Body of pancreas (tissue), 4 donors: ENCODE measurements around the gene DEDD. TPM values are rescaled to one million over a fixed set of nuclear protein-coding genes. Genes with fewer than 3 reads are reported as not detected.

Experiments
- ATAC-seq: fragments of 150-250 bp; one replicate; pipeline ENCODE4 v1.9.1; 2016
- DNase-seq, 4 donors: peaks; one replicate each; pipeline ENCODE4 v3.0.0-alpha.2; 2019
- H3K27ac ChIP-seq, 4 donors: fragments of 200-600 bp; sonication (generic); 1 replicate in 3 of 4; 2 replicates in 1 of 4; pipeline versions ENCODE4 v1.5.1 to v1.6.1; 2016 to 2019; ENCODE audit warnings: mild to moderate bottlenecking in 1 of 4, mixed read lengths in 1 of 4, moderate library complexity in 1 of 4
- H3K27me3 ChIP-seq, 2 donors: fragments of 200-600 bp; sonication (generic); one replicate each; pipeline ENCODE4 v1.6.0; 2016; ENCODE audit warnings: mild to moderate bottlenecking in 1 of 2
- H3K36me3 ChIP-seq, 2 donors: fragments of 200-600 bp; sonication (generic); replicated peaks in 1 of 2; 2 replicates each; pipeline ENCODE4 v1.5.1; 2016; ENCODE audit warnings: low read depth in 2 of 2; ENCODE audit not compliant: insufficient read depth in 1 of 2
- H3K4me1 ChIP-seq: fragments of 200-600 bp; sonication (generic); one replicate; pipeline ENCODE4 v1.6.0; 2016
- H3K4me3 ChIP-seq, 2 donors: fragments of 200-600 bp; sonication (generic); 1 replicate in 1 of 2; 2 replicates in 1 of 2; pipeline ENCODE4 v1.5.1; 2016 to 2019
- H3K9me3 ChIP-seq, 3 donors: fragments of 200-600 bp; sonication (generic); 1 replicate in 2 of 3; 2 replicates in 1 of 3; pipeline ENCODE4 v1.5.1; 2016
- POLR2A ChIP-seq, 3 donors: fragments of 450-650 bp; IDR thresholded peaks; one replicate each; pipeline ENCODE4 v1.6.1; 2016; ENCODE audit warnings: antibody characterized with exemption in 3 of 3, mild to moderate bottlenecking in 2 of 3
- WGBS, 2 donors: methylation state at CpG; one replicate each; pipeline ENCODE4 v1.1.5; 2017; 5-methylcytosine and 5-hydroxymethylcytosine counted together
- intact Hi-C: fragments of 100-400 bp; cut with DNase I; formaldehyde crosslinking; loops from one replicate; pipeline ENCODE4 v1.15.1; 2023
- total RNA-seq, 2 donors: library from RNA; depleted of rRNA; stranded (reverse); fragments of >200 nt; gene quantifications; one replicate each; pipeline ENCODE4 v1.1.0, GENCODE V29; 2016
- TF ChIP-seq, protein P1 (sequence below), 7 experiments: fragments of 450-650 bp in 4 of 7; fragments of 200-600 bp in 3 of 7; sonication (generic) in 3 of 7; IDR thresholded peaks; one replicate each; pipeline ENCODE4 v1.5.1; 2016 to 2019; ENCODE audit warnings: antibody characterized with exemption in 7 of 7

The DEDD gene
- total RNA-seq, 2 donors from 2014 or later, result 12.9 to 15.8 TPM

DNA sequence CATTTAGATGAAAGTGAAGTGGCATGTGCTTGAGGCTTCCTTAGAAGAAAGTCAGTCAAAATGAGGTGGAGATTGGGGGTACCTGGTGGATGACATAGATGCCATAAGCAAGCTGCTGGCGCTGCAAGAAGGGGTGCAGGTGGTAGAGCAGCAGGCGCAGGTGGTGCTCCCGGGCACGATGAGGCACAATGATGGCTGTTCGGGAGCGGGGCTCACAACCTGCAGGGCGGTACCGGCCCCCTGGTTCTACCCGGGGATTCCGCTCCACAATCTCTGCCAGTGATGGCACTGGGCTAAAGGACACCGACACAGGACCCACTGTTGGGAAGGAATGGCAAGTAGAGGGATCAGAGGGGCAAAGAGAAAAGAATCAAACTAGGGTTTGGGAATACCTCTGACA, 42.4 kb upstream of the DEDD start:
- no peak overlapping the region for H3K27ac ChIP-seq
- DNase-seq (no peak), ATAC-seq (no peak)
- H3K36me3 ChIP-seq, result peaks cover 12 to 24% of the 10 kb centered on the region in 2 donors
- intact Hi-C loops, result no loop called here
- WGBS, 2 donors, result 91 to 95% methylated on average over 10 to 11 of the region's 11 CpGs
- TF ChIP-seq POLR2A (IDR thresholded peaks at IDR 0.05), result no peak
- TF ChIP-seq, protein P1, sequence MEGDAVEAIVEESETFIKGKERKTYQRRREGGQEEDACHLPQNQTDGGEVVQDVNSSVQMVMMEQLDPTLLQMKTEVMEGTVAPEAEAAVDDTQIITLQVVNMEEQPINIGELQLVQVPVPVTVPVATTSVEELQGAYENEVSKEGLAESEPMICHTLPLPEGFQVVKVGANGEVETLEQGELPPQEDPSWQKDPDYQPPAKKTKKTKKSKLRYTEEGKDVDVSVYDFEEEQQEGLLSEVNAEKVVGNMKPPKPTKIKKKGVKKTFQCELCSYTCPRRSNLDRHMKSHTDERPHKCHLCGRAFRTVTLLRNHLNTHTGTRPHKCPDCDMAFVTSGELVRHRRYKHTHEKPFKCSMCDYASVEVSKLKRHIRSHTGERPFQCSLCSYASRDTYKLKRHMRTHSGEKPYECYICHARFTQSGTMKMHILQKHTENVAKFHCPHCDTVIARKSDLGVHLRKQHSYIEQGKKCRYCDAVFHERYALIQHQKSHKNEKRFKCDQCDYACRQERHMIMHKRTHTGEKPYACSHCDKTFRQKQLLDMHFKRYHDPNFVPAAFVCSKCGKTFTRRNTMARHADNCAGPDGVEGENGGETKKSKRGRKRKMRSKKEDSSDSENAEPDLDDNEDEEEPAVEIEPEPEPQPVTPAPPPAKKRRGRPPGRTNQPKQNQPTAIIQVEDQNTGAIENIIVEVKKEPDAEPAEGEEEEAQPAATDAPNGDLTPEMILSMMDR (IDR thresholded peaks at IDR 0.05), result no peak
- no peaks in the 10 kb centered on the region for H3K9me3 ChIP-seq
- no peak overlapping the region for H3K4me3 ChIP-seq
- no peaks in the 10 kb centered on the region for H3K27me3 ChIP-seq
- peaks cover 41% of the 10 kb centered on the region for H3K4me1 ChIP-seq

DNA sequence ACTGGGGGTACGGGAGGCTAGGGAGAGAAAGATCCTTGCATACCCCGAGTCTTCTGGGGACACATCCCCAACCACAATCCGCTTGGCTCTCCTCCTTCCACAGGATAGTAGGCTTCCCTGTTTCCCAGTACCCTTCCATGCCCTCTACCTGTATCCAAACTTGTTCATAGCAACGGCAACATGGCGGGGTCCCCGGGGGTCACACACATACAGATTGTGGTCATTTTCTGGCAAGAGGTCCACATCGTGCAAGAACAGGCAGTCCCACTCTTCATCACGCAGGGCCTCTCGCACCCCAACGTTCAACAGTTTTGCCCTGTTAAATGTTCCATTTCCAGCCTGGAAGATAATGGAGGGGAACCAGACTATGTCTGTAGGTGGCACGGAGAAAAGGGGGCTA, 41.2 kb upstream of the DEDD start:
- TF ChIP-seq, protein P1 (IDR thresholded peaks at IDR 0.05), result no peak
- no peak for TF ChIP-seq POLR2A (IDR thresholded peaks at IDR 0.05)
- Histone ChIP-seq H3K27me3 (no peaks in the 10 kb centered on the region), H3K9me3 (no peaks in the 10 kb centered on the region), H3K4me3 (no peak overlapping the region), H3K27ac (peak overlapping the region in 1 of 4 donors; percentile 39), H3K4me1 (peaks cover 41% of the 10 kb centered on the region), H3K36me3 (peaks cover 12 to 24% of the 10 kb centered on the region in 2 donors)
- no peak for DNase-seq
- WGBS, 2 donors, result 86 to 92% methylated on average over 11 of the region's 11 CpGs
- no peak for ATAC-seq
- intact Hi-C loops, result no loop called here

DNA sequence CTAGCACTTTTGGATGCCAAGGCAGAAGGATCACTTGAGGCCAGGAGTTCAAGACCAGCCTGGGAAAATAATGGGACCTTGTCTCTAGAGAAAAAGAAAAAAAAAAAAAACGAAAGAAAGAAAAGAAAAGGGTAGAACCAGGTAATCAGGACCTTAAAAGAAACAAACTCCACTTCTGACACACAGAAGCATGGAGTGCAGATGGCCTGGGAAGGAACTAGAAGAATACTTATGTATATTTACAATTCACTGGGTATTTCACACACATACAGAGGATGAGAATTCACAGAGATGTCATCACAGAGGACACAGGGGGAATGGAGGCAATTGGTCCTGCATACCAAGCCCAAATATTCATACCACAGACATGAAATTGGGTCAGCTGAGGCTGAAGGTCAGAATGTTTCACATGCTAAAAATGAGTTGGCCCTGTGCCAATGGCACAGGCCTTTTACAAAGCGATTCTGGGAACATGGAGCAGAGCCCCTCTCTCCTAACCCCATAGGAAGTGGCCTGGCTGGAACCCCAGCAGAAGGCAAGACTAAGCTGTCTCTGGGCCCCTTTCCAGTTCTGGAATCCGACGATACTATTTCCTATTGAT, 40.4 kb upstream of the DEDD start:
- H3K9me3 ChIP-seq, result no peaks in the 10 kb centered on the region
- WGBS, 2 donors, result 12 to 25% methylated on average over 4 of the region's 4 CpGs
- H3K4me3 ChIP-seq, result no peak overlapping the region
- H3K4me1 ChIP-seq, result peaks cover 35% of the 10 kb centered on the region
- intact Hi-C loops, result no loop called here
- no peaks in the 10 kb centered on the region for H3K27me3 ChIP-seq
- ATAC-seq (no peak), DNase-seq (peak; percentile 39 to 70 (median 56))
- H3K27ac ChIP-seq, result peak overlapping the region in 2 of 4 donors; percentile 12 to 39
- TF ChIP-seq POLR2A (IDR thresholded peaks at IDR 0.05), result no peak
- TF ChIP-seq, protein P1 (IDR thresholded peaks at IDR 0.05), result no peak
- peaks cover 12 to 24% of the 10 kb centered on the region in 2 donors for H3K36me3 ChIP-seq

DNA sequence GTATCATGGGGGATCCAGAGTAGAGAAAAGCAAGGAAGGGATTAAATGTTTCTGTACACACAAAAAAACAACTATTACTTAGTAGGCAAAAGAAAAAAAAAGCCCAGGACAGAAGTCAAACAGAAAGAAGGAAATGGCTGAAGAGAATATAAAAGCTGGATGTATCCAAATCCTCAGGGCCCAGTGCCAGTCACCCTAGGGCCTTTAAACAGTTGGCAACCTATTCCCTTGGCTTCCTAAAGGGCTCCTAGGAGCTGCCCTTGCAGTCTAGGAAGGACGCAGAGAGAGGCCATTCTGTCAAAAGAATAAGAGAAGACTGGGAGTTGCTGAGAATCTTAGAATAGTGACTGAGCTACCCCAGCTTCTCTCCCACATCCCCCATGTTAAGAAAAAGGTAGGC, 39.9 kb upstream of the DEDD start:
- no peaks in the 10 kb centered on the region for H3K9me3 ChIP-seq
- H3K4me3 ChIP-seq, result no peak overlapping the region
- WGBS, 2 donors, result 88 to 100% methylated on average over 1 of the region's 1 CpG
- H3K27me3 ChIP-seq, result no peaks in the 10 kb centered on the region
- DNase-seq (no peak), ATAC-seq (no peak)
- TF ChIP-seq, protein P1 (IDR thresholded peaks at IDR 0.05), result no peak
- no peak for TF ChIP-seq POLR2A (IDR thresholded peaks at IDR 0.05)
- peaks cover 12 to 24% of the 10 kb centered on the region in 2 donors for H3K36me3 ChIP-seq
- intact Hi-C loops, result no loop called here
- H3K4me1 ChIP-seq, result peaks cover 39% of the 10 kb centered on the region
- H3K27ac ChIP-seq, result peak overlapping the region in 2 of 4 donors; percentile 12 to 39

DNA sequence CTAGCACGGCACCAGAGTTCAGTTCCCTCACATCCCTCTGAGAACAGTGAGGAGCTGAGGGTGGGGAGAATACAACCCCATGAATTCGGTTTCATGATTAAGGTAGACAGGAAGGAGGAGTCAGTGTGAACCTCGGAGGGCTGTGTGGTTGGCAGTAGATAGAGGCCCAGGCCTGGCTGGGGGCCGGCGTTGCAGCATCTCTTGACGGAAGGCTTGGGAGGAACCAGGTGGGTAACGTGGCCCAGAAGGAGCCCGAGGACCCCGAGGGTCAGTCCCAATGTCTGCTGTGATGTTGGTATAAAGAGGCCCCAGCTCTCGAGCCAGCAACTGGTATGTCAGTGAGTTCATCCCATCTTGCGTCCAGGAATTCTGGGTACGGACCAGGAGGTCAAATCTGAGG, 39.2 kb upstream of the DEDD start:
- intact Hi-C loops, result no loop called here
- peak overlapping the region in 1 of 4 donors; percentile 39 for H3K27ac ChIP-seq

More for the DNA sequence above, 39.2 kb upstream of the DEDD start:
- ATAC-seq (no peak), DNase-seq (no peak)
- no peaks in the 10 kb centered on the region for H3K9me3 ChIP-seq
- no peak for TF ChIP-seq POLR2A (IDR thresholded peaks at IDR 0.05)
- TF ChIP-seq, protein P1 (IDR thresholded peaks at IDR 0.05), result no peak
- peaks cover 44% of the 10 kb centered on the region for H3K4me1 ChIP-seq
- 81 to 84% methylated on average over 12 of the region's 12 CpGs for WGBS, 2 donors
- no peaks in the 10 kb centered on the region for H3K27me3 ChIP-seq
- H3K4me3 ChIP-seq, result no peak overlapping the region
- H3K36me3 ChIP-seq, result peaks cover 12 to 24% of the 10 kb centered on the region in 2 donors
